Stimulated activated CD8-positive, alpha-beta memory T cell treated with anti-CD3 and anti-CD28 coated beads, Interleukin-12 subunit alpha, Interleukin-12 subunit beta, amount 100 ng/mL, for 4 hours (primary cell): Measurements from ENCODE around the gene C1orf87.

ENCODE experiments used
- DNase-seq: peaks from one replicate; pipeline ENCODE4 v3.0.0-alpha.2; 2020; ENCODE audit warnings: low read depth

Gene C1orf87, protein sequence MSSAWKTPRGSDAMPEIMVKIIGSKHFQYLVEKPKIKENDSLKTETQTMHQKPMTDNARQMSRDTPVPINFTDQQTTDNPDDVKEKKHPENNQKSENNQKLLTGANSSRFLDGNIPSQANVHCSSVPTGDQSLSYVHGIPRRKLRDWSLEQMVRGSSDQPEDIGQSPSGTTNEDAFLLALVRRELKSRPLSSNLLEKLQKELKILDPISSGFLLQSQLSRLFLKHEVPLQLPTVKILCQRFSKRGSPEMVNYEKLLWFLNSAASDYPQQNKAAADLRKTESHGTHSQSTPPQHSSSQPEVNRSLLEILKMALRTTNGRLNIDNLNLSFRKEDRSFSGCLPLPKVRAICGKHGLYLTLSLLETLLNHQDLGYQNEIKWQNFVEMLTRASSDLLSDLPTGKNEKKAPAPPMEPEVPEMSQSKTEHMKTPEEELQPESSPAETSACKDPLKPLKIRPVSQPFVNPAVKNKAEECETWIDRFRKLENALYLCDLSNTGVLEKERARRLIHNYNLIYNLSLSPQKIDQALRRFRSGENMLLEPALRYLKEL

DNA sequence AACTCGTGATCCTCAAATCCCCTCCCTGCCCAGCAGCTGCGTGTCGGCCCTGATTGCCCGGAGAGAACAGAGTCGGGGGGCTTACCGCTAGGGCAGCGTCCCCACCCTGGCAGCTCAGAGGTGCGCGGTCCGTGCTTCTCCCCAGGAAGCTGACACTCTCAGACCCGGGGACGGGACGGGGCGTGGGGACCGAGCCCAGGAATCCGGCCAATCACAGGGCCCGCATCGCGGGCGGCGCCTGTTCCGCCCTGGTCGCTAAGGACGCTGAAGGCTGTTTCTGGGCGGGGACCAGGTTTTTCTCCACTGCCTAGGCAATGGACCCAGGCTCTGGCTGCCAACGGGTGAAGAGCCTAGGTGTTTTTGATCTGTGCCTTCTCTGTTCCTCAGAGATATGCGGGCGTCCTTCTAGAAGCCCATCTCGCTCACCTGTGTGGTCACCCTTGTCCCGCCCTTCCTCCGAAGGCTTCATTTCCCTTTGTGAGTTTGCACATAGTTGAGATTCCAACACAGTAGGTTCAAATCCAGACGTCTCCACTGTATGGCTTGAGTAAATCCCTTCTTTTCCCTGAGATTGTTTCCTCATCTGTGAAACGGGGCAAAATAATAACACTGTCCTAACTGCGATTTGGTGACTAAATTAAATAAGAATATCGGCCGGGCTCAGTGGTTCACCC lies at the start of gene C1orf87:
C1orf87 (minus strand) TSS at position 166 of the 674 bp plus-strand sequence. CDS start 1,127 bp downstream, outside the sequence.
- no peak for DNase-seq

- no peak for DNase-seq
Observed at GRCh38 chr1:60118085-60118484, 44.5 kb upstream of the C1orf87 start.

DNA sequence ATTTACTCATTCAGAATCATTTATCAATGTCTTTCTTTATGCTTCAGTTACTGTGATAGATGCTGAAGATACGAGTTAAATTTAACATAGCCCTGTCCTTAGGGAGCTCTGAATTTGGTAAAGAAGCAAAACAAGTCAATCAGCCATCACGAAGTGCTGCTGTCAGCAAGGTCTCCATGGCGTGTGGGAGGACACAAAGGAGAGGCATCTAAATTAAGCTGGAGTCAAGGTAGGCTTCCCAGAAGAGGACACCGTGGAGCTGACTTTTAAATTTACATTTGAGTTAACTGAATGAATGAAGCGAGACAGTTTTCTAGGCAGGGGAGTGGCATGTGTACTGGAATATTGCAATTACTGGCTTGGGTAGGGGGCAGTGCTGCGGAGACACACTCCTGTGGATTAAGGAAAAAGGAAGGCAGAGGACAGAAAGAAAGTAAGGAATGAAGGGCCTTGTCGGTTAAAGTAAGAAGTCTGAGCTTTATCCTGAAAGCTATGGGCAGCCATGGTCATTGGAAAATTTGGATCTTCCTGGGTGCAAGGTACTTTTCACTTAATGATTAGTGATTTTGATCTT lies 41.3 kb upstream of the C1orf87 start:
- DNase-seq: no peak

- DNase-seq: no peak
Observed at GRCh38 chr1:60113596-60113995, 40.0 kb upstream of the C1orf87 start.

- no peak for DNase-seq
Observed at GRCh38 chr1:60113028-60113427, 39.5 kb upstream of the C1orf87 start.

DNA sequence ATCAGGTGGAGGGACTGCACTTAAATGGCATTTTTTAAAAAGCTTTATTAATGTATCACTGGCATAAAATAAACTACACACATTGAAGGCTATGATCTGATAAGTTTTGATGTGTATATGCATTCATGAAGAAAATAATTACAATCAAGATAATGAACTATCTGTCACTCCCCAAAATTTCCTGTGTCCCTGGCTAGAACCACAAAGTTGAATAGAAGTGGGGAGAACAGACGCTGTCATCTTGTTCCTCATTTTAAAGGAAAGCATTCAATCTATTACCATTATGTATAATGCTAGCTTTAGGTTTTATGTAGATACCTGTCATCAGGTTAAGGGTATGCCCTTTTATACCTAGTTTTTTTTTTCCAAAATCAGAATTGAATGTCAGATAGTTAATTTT lies 38.1 kb upstream of the C1orf87 start:
- no peak for DNase-seq

DNA sequence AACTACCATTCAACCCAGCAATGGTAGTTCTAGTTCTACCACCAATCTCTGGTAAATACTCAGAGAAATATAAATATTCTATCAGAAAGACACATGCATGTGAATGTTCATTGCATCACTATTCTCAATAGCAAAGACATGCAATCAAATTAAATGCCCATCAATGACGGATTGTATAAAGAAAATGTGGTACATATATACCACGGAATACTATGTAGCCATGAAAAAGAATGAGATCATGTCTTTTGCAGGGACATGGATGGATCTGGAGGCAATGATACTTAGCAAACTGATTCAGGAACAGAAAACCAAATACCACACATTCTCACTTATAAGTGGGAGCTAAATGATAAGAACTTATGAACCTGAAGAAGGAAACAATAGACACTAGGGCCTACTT lies 37.5 kb upstream of the C1orf87 start:
- DNase-seq: no peak

- DNase-seq: no peak
Observed at GRCh38 chr1:60108196-60108595, 34.6 kb upstream of the C1orf87 start.

DNA sequence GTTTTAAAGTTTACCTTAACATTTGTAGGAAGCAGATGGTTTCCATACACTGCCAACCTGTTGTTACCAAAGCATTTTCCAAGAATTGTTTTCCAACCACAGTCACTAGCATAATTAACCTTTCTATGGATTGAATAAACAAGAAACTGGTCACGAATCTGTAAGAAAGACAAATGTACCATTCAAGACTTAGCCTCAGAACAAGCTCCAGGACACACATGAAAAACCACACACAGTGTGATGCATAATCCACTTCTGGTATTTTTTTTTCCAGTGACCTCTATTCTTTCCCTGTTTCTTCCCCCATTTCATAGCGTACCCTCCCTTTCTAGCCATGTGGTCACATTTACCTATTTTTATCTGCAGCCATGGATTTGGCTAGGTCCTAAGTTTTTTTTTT lies 29.6 kb upstream of the C1orf87 start:
- DNase-seq: no peak

DNA sequence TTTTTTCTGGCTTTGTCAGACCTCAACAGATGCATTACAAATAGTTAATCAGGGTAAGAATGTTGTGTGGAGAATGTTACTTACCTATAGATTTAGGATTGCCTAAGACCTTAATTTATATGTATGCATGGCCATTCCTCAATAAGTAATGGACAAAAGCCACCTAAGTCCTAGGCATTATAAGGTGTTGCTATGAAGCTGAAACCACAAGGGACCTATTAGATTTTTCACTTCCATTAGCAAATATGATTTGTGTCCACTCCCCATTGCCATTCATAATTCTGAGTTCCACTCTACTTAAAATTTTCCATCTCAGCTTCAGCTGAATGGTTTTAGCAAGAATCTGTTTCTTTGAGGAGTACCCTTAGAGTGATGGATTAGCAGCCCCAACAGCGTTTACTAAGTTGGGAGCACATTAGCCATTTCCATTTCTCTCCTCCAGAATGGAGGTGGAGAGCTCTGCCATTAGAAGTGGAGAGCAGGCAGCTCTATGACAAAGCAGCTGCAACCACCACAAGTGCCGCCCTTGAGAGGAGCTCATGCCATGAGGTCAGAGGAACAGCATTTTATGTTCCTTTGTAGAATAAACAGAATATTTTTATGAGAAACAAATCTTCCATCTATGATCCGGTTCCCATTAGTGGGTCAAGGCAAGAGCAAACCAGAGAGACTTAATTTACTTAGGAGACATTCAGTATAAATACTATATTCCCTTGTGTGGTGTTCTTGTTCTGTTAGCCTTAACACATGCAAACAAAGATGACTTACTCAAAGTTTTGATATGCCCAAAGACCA lies 28.9 kb upstream of the C1orf87 start:
- DNase-seq: no peak

DNA sequence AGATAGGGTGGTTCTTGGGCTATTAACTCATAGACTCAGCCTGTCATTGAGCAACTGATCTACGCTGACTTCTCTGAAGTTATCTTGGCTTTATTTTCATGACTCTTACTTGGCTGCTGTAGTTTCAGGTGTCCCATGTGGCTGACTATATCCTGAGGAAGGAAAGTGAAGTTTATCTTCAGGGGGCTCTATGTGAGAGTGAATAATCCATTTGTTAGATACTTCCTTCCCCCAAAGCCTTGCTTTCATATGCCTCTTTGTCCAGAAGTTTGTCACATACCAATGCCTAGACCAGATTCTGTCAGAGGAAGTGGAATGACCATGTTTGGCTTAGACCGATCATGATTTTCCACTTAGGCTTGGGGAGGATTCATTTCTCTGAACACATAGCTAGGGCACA lies 27.9 kb upstream of the C1orf87 start:
- no peak for DNase-seq

GRCh38 chr1:60091195-60091715 lies 17.7 kb upstream of the C1orf87 start:
- DNase-seq: no peak

DNA sequence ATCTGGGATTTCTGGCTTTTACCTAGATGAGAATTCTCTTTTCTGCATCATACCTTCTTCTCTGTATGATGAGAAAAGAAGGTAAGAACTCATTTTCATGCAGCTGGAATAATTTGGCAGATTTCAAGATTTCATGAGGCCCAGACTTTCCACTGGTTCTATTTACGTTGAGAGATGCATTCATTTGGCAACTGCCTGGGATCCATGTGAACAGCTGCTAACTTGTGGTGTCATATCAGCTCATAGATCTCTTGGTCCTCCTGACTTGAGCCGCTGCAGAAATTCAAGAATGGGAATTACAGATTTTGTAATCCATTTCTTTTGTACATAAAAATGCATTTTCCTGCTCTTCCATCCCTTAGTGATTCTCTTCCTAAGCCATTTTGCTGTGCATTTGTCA lies 17.1 kb upstream of the C1orf87 start:
- no peak for DNase-seq

- no peak for DNase-seq
Observed at GRCh38 chr1:60088620-60089155, 15.1 kb upstream of the C1orf87 start.

- DNase-seq: no peak
Observed at GRCh38 chr1:60087681-60088080, 14.1 kb upstream of the C1orf87 start.

DNA sequence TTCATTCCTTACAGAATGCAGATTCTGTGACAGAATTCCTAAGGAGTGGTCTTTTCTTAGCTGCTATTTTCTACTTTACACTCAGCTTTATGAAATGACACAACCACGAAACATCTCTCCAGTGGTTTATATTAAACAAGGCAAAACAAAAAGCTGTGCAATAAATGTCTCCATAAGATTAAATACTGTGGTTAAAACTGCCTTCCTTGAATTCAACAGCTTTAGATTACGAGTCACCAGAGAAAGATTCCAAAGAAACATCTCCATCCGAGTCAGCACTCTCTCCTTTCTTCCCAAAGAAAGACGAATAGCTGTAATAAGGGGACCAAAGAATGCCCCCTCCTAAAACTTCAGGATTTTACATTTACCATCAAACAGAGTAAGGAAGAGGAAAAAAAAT lies 4.6 kb upstream of the C1orf87 start:
- DNase-seq: no peak

- DNase-seq: no peak
Observed at GRCh38 chr1:60071296-60071695, 2.3 kb downstream of the C1orf87 start.

GRCh38 chr1:60069691-60070090 lies 3.9 kb downstream of the C1orf87 start:
- no peak for DNase-seq

GRCh38 chr1:60068393-60069045 lies 5.1 kb downstream of the C1orf87 start:
- DNase-seq: no peak

- no peak for DNase-seq
Observed at GRCh38 chr1:60066001-60066400, 7.6 kb downstream of the C1orf87 start.

- no peak for DNase-seq
Observed at GRCh38 chr1:60065199-60065598, 8.4 kb downstream of the C1orf87 start.
